GM12878 (cell line): ENCODE data around the gene RAD17. TPM values are rescaled to one million over a fixed set of nuclear protein-coding genes. Genes with fewer than 3 reads are reported as not detected.

Experiments used
- BRCA1 ChIP-seq: IDR thresholded peaks from 2 replicates; pipeline ENCODE4 v1.6.1; 2011; ENCODE audit warnings: low read depth, low read length, improper control_type of control experiment
- CEBPB ChIP-seq, 2 experiments: fragments of 150-350 bp in 1 of 2; IDR thresholded peaks; 2 replicates each; pipeline ENCODE4 v1.6.1; 2012 to 2014; ENCODE audit warnings: low read depth in 2 of 2, low read length in 2 of 2, borderline replicate concordance in 1 of 2, inconsistent platforms in 1 of 2
- CEBPZ ChIP-seq: fragments of 150-350 bp; IDR thresholded peaks from 2 replicates; pipeline ENCODE4 v1.6.1; 2016; ENCODE audit warnings: low read depth, low read length
- E2F4 ChIP-seq: IDR thresholded peaks from 2 replicates; pipeline ENCODE4 v1.6.1; 2012; ENCODE audit warnings: low read depth, low read length, improper control_type of control experiment
- EED ChIP-seq: sonication (generic); IDR thresholded peaks from 2 replicates; pipeline ENCODE4 v1.6.1; 2016; ENCODE audit warnings: antibody characterized with exemption, low read depth
- ETV6 ChIP-seq, 2 experiments: fragments of 450-650 bp in 1 of 2; IDR thresholded peaks in 1 of 2; conservative IDR thresholded peaks in 1 of 2; 2 replicates each; pipeline ENCODE4 v1.6.1; 2014; ENCODE audit warnings: antibody characterized with exemption in 1 of 2, borderline replicate concordance in 1 of 2, low read depth in 1 of 2, mild to moderate bottlenecking in 1 of 2, moderate library complexity in 1 of 2
- HSF1 ChIP-seq: fragments of 150-350 bp; IDR thresholded peaks from 2 replicates; pipeline ENCODE4 v1.6.1; 2014; ENCODE audit warnings: mild to moderate bottlenecking, low read depth, low read length
- MEF2B ChIP-seq: fragments of 450-650 bp; IDR thresholded peaks from 2 replicates; pipeline ENCODE4 v1.6.1; 2018; ENCODE audit warnings: mild to moderate bottlenecking, moderate library complexity; ENCODE audit not compliant: partially characterized antibody, poor library complexity, severe bottlenecking
- MLLT1 ChIP-seq: fragments of 450-650 bp; IDR thresholded peaks from 2 replicates; pipeline ENCODE4 v1.6.1; 2016; ENCODE audit warnings: mild to moderate bottlenecking
- PAX8 ChIP-seq: fragments of 450-650 bp; IDR thresholded peaks from 2 replicates; pipeline ENCODE4 v1.6.1; 2017; ENCODE audit warnings: mild to moderate bottlenecking, moderate library complexity
- POLR2AphosphoS2 ChIP-seq: IDR thresholded peaks from 2 replicates; pipeline ENCODE4 v1.6.1; 2011; ENCODE audit warnings: low read depth, mild to moderate bottlenecking, low read length, improper control_type of control experiment, moderate library complexity
- RUNX3 ChIP-seq: IDR thresholded peaks from 2 replicates; pipeline ENCODE4 v1.6.1; 2012; ENCODE audit warnings: low read length, inconsistent platforms
- SIX5 ChIP-seq: IDR thresholded peaks from 2 replicates; pipeline ENCODE4 v1.6.1; 2011; ENCODE audit warnings: mild to moderate bottlenecking, low read depth, low read length, moderate library complexity; ENCODE audit not compliant: severe bottlenecking
- TARDBP ChIP-seq: IDR thresholded peaks from 2 replicates; pipeline ENCODE4 v1.6.1; 2016; ENCODE audit warnings: borderline replicate concordance
- YBX1 ChIP-seq: fragments of 450-650 bp; IDR thresholded peaks from 2 replicates; pipeline ENCODE4 v1.6.1; 2016; ENCODE audit warnings: antibody characterized with exemption
- ZNF207 ChIP-seq: fragments of 450-650 bp; IDR thresholded peaks from 2 replicates; pipeline ENCODE4 v1.6.1; 2014; ENCODE audit warnings: antibody characterized with exemption, mild to moderate bottlenecking, borderline replicate concordance
- ZNF274 ChIP-seq: IDR thresholded peaks from one replicate; pipeline ENCODE4 v1.8.0; 2011; ENCODE audit not compliant: insufficient read length, insufficient read depth
- ZNF592 ChIP-seq: fragments of 450-650 bp; IDR thresholded peaks from 2 replicates; pipeline ENCODE4 v1.6.1; 2017; ENCODE audit warnings: mild to moderate bottlenecking, moderate library complexity
- polyA plus RNA-seq, 11 experiments: library from polyadenylated mRNA; depleted of rRNA in 4 of 11; unstranded in 6 of 11; stranded (reverse) in 5 of 11; fragments of >200 nt; fragmentation: Nextera tagmentation in 4 of 11; fragmentation: Illumina TruSeq in 1 of 11; extraction: Ambion mirVana in 4 of 11; extraction: Trizol in 1 of 11; gene quantifications; 1 replicate in 1 of 11; 2 replicates in 10 of 11; pipeline versions ENCODE4 v1.2.1 to v1.2.3, GENCODE V29; 2011 to 2016; ENCODE audit warnings: inconsistent platforms in 2 of 11, missing spikeins in 2 of 11, low read depth in 1 of 11
- total RNA-seq, 4 experiments: library from RNA; depleted of rRNA in 3 of 4; stranded (reverse); fragments of >200 nt in 3 of 4; fragmentation: Illumina TruSeq in 1 of 4; extraction: Trizol in 1 of 4; gene quantifications; 2 replicates each; pipeline versions ENCODE4 v1.2.1 to v1.2.3, GENCODE V29; 2013 to 2021

RAD17 gene
- total and polyA plus RNA-seq, 10 of the 15 experiments (the other 5 are each of a cell fraction or from before 2014, with no cell fraction given) = 23.9 to 55.4 (median 44.5) TPM

- TF ChIP-seq SIX5 = no peak
- TF ChIP-seq E2F4 = no peak
- TF ChIP-seq RUNX3 = peak; percentile 6
- no peak for TF ChIP-seq ETV6 (conservative IDR thresholded peaks at IDR 0.05 in 1 of 2, IDR thresholded peaks at IDR 0.05 in 1 of 2; ENCODE audit: borderline replicate concordance in 1 of 2, low read depth in 1 of 2)
- no peak for TF ChIP-seq CEBPB (IDR thresholded peaks at IDR 0.05; ENCODE audit: borderline replicate concordance in 1 of 2, low read depth in 2 of 2, low read length in 2 of 2)
- TF ChIP-seq PAX8 = no peak
- peak; percentile 55; the same call in 1 of the 2 replicates for TF ChIP-seq ZNF207
- TF ChIP-seq ZNF592 = no peak
- no peak for TF ChIP-seq ZNF274
- TF ChIP-seq TARDBP = no peak
- TF ChIP-seq HSF1 = no peak
- TF ChIP-seq POLR2AphosphoS2 = no peak
- peak; percentile 53; the same call in 1 of the 2 replicates for TF ChIP-seq EED
- no peak for TF ChIP-seq MEF2B
- no peak for TF ChIP-seq BRCA1
- no peak for TF ChIP-seq YBX1
- no peak for TF ChIP-seq MLLT1
- TF ChIP-seq CEBPZ = no peak
Measured at GRCh38 chr5:69414885-69415583, 45.4 kb downstream of the RAD17 start, which contains the start of gene MARVELD2 (continued).
